HepG2 (cell line): ENCODE measurements around the gene PDZD8. TPM values are rescaled to one million over a fixed set of nuclear protein-coding genes. Genes with fewer than 3 reads are reported as not detected.

Source experiments
- DMAP1 ChIP-seq: IDR thresholded peaks from 2 replicates; pipeline ENCODE4 v1.6.1; 2016
- HNF4A ChIP-seq: sonication (generic); formaldehyde crosslinking; IDR thresholded peaks from 2 replicates; pipeline ENCODE4 v1.4.0; 2020; ENCODE audit warnings: missing genetic modification reagents
- NCOA1 ChIP-seq: sonication (generic); formaldehyde crosslinking; IDR thresholded peaks from 2 replicates; pipeline ENCODE4 v1.9.0; 2021; ENCODE audit warnings: missing genetic modification reagents
- SAFB2 ChIP-seq: sonication (generic); formaldehyde crosslinking; IDR thresholded peaks from 2 replicates; pipeline ENCODE4 v1.5.1; 2020; ENCODE audit warnings: missing genetic modification reagents, low read depth, mild to moderate bottlenecking, borderline replicate concordance
- SAP130 ChIP-seq: IDR thresholded peaks from 2 replicates; pipeline ENCODE4 v1.6.1; 2016; ENCODE audit warnings: low read depth
- TAF1 ChIP-seq: sonication (generic); formaldehyde crosslinking; IDR thresholded peaks from 2 replicates; pipeline ENCODE4 v1.4.0; 2020; ENCODE audit warnings: missing genetic modification reagents
- ZNF446 ChIP-seq: sonication (generic); formaldehyde crosslinking; IDR thresholded peaks from 2 replicates; pipeline ENCODE4 v1.5.0; 2020; ENCODE audit warnings: mild to moderate bottlenecking, missing genetic modification reagents
- polyA plus RNA-seq, 8 experiments: library from polyadenylated mRNA; depleted of rRNA in 3 of 8; stranded (reverse) in 7 of 8; unstranded in 1 of 8; fragments of >200 nt; fragmentation: Illumina TruSeq in 4 of 8; extraction: Trizol in 4 of 8; gene quantifications; 2 replicates each; pipeline versions ENCODE4 v1.2.1 to v1.2.3, GENCODE V29; 2011 to 2016; ENCODE audit warnings: low read depth in 4 of 8, missing spikeins in 1 of 8, mixed read lengths in 1 of 8; ENCODE audit not compliant: insufficient read depth in 1 of 8
- total RNA-seq, 5 experiments: library from RNA; depleted of rRNA; stranded (reverse); fragments of >200 nt; fragmentation: Illumina TruSeq; extraction: Trizol; gene quantifications; 2 replicates each; pipeline ENCODE4 v1.2.3, GENCODE V29; 2016; ENCODE audit warnings: low read depth in 1 of 5
- TF ChIP-seq, protein P1 (sequence below): sonication (generic); formaldehyde crosslinking; IDR thresholded peaks from 2 replicates; pipeline ENCODE4 v1.9.0; 2022; ENCODE audit warnings: missing genetic modification reagents, mild to moderate bottlenecking, borderline replicate concordance
- TF ChIP-seq, protein P2 (sequence below): sonication (generic); formaldehyde crosslinking; conservative IDR thresholded peaks from 2 replicates; pipeline ENCODE4 v1.8.1; 2023; ENCODE audit warnings: missing genetic modification reagents
- TF ChIP-seq, protein P3 (sequence below): sonication (generic); formaldehyde crosslinking; IDR thresholded peaks from 2 replicates; pipeline ENCODE4 v1.5.1; 2020; ENCODE audit warnings: mild to moderate bottlenecking, missing genetic modification reagents, moderate library complexity
- TF ChIP-seq, protein P4 (sequence below): sonication (generic); formaldehyde crosslinking; IDR thresholded peaks from 2 replicates; pipeline ENCODE4 v1.4.0; 2020; ENCODE audit warnings: missing genetic modification reagents
- TF ChIP-seq, protein P5 (sequence below): sonication (generic); formaldehyde crosslinking; IDR thresholded peaks from 2 replicates; pipeline ENCODE4 v1.5.0; 2020; ENCODE audit warnings: mild to moderate bottlenecking, missing genetic modification reagents, moderate library complexity

Gene PDZD8
- total and polyA plus RNA-seq, 2 of the 13 experiments (the other 11 are each of a cell fraction or from before 2014, with no cell fraction given): 11.2 to 32.0 TPM

DNA sequence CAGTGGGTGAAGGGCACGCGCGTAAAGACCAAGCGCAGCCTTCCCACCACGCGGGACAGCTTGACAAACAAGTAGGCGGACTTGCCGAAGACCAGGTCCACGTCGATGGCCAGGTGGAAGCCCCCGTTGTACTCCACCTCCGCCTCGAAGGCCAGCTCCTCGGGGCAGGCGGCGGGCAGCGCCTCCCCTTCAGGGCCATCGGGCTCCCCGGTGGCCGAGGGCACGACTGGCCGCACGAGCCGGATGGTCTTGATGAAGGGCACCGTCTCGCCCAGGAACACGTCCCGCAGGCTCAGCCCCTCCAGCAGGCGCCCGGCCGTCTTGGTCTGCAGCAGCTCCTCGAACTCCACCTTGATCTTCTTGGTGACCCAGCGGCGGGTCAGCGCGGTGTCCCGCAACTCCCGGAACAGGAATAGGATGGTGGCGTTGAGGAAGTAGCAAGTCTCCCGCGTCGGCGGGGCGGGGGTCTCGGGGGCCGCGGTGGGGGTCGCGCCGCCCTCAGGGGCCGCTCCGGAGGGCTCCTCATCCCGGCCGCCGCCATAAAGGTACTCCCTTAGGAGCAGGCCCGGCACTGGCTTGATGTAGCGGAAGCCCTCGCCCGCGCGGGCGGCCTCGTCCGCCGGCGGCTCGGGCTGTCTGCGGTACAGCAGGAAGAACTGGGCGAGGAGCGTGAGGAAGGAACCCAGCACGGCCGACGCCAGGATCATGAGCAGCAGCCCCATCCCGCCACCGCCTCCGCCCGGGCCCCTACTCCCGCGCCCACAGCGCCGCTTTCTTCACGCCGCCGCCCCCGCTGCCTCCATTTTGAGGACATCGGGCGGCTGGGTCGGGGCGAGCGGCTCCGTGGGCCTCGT lies 507 bp downstream of the PDZD8 start (continued):
- TF ChIP-seq, protein P1, sequence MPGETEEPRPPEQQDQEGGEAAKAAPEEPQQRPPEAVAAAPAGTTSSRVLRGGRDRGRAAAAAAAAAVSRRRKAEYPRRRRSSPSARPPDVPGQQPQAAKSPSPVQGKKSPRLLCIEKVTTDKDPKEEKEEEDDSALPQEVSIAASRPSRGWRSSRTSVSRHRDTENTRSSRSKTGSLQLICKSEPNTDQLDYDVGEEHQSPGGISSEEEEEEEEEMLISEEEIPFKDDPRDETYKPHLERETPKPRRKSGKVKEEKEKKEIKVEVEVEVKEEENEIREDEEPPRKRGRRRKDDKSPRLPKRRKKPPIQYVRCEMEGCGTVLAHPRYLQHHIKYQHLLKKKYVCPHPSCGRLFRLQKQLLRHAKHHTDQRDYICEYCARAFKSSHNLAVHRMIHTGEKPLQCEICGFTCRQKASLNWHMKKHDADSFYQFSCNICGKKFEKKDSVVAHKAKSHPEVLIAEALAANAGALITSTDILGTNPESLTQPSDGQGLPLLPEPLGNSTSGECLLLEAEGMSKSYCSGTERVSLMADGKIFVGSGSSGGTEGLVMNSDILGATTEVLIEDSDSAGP (CRISPR knock-in tag): peak; percentile 60; the same call in 1 of the 2 replicates
- TF ChIP-seq DMAP1 (CRISPR knock-in tag) (0 out of 2 replicates have a peak, but pooled peaks have one; percentile 8), SAFB2 (peak; percentile 68; the same call in 1 of the 2 replicates), ZNF446 (CRISPR knock-in tag) (peak; percentile 40; the same call in 1 of the 2 replicates), HNF4A (CRISPR knock-in tag) (no peak), SAP130 (CRISPR knock-in tag) (0 out of 2 replicates have a peak, but pooled peaks have one; percentile 10), TAF1 (CRISPR knock-in tag) (peak; percentile 3; the same call in 1 of the 2 replicates), NCOA1 (CRISPR knock-in tag) (no peak)
- TF ChIP-seq, protein P2, sequence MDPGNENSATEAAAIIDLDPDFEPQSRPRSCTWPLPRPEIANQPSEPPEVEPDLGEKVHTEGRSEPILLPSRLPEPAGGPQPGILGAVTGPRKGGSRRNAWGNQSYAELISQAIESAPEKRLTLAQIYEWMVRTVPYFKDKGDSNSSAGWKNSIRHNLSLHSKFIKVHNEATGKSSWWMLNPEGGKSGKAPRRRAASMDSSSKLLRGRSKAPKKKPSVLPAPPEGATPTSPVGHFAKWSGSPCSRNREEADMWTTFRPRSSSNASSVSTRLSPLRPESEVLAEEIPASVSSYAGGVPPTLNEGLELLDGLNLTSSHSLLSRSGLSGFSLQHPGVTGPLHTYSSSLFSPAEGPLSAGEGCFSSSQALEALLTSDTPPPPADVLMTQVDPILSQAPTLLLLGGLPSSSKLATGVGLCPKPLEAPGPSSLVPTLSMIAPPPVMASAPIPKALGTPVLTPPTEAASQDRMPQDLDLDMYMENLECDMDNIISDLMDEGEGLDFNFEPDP: 0 out of 2 replicates have a peak, but pooled peaks have one; percentile 23
- TF ChIP-seq, protein P3, sequence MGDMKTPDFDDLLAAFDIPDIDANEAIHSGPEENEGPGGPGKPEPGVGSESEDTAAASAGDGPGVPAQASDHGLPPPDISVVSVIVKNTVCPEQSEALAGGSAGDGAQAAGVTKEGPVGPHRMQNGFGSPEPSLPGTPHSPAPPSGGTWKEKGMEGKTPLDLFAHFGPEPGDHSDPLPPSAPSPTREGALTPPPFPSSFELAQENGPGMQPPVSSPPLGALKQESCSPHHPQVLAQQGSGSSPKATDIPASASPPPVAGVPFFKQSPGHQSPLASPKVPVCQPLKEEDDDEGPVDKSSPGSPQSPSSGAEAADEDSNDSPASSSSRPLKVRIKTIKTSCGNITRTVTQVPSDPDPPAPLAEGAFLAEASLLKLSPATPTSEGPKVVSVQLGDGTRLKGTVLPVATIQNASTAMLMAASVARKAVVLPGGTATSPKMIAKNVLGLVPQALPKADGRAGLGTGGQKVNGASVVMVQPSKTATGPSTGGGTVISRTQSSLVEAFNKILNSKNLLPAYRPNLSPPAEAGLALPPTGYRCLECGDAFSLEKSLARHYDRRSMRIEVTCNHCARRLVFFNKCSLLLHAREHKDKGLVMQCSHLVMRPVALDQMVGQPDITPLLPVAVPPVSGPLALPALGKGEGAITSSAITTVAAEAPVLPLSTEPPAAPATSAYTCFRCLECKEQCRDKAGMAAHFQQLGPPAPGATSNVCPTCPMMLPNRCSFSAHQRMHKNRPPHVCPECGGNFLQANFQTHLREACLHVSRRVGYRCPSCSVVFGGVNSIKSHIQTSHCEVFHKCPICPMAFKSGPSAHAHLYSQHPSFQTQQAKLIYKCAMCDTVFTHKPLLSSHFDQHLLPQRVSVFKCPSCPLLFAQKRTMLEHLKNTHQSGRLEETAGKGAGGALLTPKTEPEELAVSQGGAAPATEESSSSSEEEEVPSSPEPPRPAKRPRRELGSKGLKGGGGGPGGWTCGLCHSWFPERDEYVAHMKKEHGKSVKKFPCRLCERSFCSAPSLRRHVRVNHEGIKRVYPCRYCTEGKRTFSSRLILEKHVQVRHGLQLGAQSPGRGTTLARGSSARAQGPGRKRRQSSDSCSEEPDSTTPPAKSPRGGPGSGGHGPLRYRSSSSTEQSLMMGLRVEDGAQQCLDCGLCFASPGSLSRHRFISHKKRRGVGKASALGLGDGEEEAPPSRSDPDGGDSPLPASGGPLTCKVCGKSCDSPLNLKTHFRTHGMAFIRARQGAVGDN (CRISPR knock-in tag): peak; percentile 68
- TF ChIP-seq, protein P4, sequence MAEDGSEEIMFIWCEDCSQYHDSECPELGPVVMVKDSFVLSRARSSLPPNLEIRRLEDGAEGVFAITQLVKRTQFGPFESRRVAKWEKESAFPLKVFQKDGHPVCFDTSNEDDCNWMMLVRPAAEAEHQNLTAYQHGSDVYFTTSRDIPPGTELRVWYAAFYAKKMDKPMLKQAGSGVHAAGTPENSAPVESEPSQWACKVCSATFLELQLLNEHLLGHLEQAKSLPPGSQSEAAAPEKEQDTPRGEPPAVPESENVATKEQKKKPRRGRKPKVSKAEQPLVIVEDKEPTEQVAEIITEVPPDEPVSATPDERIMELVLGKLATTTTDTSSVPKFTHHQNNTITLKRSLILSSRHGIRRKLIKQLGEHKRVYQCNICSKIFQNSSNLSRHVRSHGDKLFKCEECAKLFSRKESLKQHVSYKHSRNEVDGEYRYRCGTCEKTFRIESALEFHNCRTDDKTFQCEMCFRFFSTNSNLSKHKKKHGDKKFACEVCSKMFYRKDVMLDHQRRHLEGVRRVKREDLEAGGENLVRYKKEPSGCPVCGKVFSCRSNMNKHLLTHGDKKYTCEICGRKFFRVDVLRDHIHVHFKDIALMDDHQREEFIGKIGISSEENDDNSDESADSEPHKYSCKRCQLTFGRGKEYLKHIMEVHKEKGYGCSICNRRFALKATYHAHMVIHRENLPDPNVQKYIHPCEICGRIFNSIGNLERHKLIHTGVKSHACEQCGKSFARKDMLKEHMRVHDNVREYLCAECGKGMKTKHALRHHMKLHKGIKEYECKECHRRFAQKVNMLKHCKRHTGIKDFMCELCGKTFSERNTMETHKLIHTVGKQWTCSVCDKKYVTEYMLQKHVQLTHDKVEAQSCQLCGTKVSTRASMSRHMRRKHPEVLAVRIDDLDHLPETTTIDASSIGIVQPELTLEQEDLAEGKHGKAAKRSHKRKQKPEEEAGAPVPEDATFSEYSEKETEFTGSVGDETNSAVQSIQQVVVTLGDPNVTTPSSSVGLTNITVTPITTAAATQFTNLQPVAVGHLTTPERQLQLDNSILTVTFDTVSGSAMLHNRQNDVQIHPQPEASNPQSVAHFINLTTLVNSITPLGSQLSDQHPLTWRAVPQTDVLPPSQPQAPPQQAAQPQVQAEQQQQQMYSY: 0 out of 2 replicates have a peak, but pooled peaks have one; percentile 44
- TF ChIP-seq, protein P5, sequence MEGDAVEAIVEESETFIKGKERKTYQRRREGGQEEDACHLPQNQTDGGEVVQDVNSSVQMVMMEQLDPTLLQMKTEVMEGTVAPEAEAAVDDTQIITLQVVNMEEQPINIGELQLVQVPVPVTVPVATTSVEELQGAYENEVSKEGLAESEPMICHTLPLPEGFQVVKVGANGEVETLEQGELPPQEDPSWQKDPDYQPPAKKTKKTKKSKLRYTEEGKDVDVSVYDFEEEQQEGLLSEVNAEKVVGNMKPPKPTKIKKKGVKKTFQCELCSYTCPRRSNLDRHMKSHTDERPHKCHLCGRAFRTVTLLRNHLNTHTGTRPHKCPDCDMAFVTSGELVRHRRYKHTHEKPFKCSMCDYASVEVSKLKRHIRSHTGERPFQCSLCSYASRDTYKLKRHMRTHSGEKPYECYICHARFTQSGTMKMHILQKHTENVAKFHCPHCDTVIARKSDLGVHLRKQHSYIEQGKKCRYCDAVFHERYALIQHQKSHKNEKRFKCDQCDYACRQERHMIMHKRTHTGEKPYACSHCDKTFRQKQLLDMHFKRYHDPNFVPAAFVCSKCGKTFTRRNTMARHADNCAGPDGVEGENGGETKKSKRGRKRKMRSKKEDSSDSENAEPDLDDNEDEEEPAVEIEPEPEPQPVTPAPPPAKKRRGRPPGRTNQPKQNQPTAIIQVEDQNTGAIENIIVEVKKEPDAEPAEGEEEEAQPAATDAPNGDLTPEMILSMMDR (CRISPR knock-in tag): peak; percentile 3; the same call in 1 of the 2 replicates
